Fibroblast of lung (primary cell): ENCODE measurements around the gene RPS26. TPM values are rescaled to one million over a fixed set of nuclear protein-coding genes. Genes with fewer than 3 reads are reported as not detected.

ENCODE experiments used
- DNase-seq, 2 donors: peaks; one replicate each; pipeline versions ENCODE4 v3.0.0 to v3.0.0-alpha.2; 2010; ENCODE audit warnings: low read depth in 2 of 2
- H2AFZ ChIP-seq: 2 replicates; pipeline ENCODE4 v1.5.1; 2012; ENCODE audit warnings: low read length, control low read depth, inconsistent platforms
- H3K27ac ChIP-seq: 2 replicates; pipeline ENCODE4 v1.5.1; 2011; ENCODE audit warnings: low read length, control low read depth; ENCODE audit not compliant: insufficient read depth
- H3K27me3 ChIP-seq: 2 replicates; pipeline ENCODE4 v1.5.1; 2011; ENCODE audit warnings: mild to moderate bottlenecking, low read length; ENCODE audit not compliant: control insufficient read depth, insufficient read depth
- H3K36me3 ChIP-seq: 2 replicates; pipeline ENCODE4 v1.5.1; 2011; ENCODE audit warnings: low read length; ENCODE audit not compliant: control insufficient read depth, insufficient read depth
- H3K4me1 ChIP-seq: 2 replicates; pipeline ENCODE4 v1.5.1; 2011; ENCODE audit warnings: low read length; ENCODE audit not compliant: control insufficient read depth, insufficient read depth; ENCODE audit errors: extremely low read depth
- H3K4me2 ChIP-seq: 2 replicates; pipeline ENCODE4 v1.5.1; 2011; ENCODE audit warnings: low read length, control low read depth; ENCODE audit not compliant: insufficient read depth; ENCODE audit errors: extremely low read depth
- H3K4me3 ChIP-seq, 4 experiments: fragments of 200-600 bp in 1 of 4; sonication (generic) in 1 of 4; replicated peaks in 1 of 4; 2 replicates each; pipeline ENCODE4 v1.5.1; 2011 to 2016; ENCODE audit warnings: low read length in 4 of 4, low read depth in 3 of 4, mild to moderate bottlenecking in 3 of 4, control low read depth in 2 of 4, inconsistent platforms in 1 of 4, mixed read lengths in 1 of 4; ENCODE audit not compliant: insufficient read depth in 1 of 4; ENCODE audit errors: control extremely low read depth in 1 of 4
- H3K79me2 ChIP-seq: 2 replicates; pipeline ENCODE4 v1.5.1; 2012; ENCODE audit warnings: mild to moderate bottlenecking, low read length, inconsistent platforms; ENCODE audit not compliant: control insufficient read depth, insufficient read depth
- H3K9ac ChIP-seq: 2 replicates; pipeline ENCODE4 v1.5.1; 2011; ENCODE audit warnings: mild to moderate bottlenecking, low read length, control low read depth; ENCODE audit not compliant: insufficient read depth
- H3K9me3 ChIP-seq: 2 replicates; pipeline ENCODE4 v1.5.1; 2012; ENCODE audit warnings: low read depth, low read length; ENCODE audit not compliant: control insufficient read depth, insufficient read depth
- H4K20me1 ChIP-seq: 2 replicates; pipeline ENCODE4 v1.5.1; 2011; ENCODE audit warnings: low read length; ENCODE audit not compliant: control insufficient read depth, insufficient read depth; ENCODE audit errors: extremely low read depth
- CTCF ChIP-seq, 2 donors: IDR thresholded peaks in 1 of 2; conservative IDR thresholded peaks in 1 of 2; 1 replicate in 1 of 2; 2 replicates in 1 of 2; pipeline ENCODE4 v1.5.1; 2011 to 2012; ENCODE audit warnings: low read length in 2 of 2, control low read depth in 1 of 2, inconsistent platforms in 1 of 2, low read depth in 1 of 2, mild to moderate bottlenecking in 1 of 2
- EZH2 ChIP-seq: IDR thresholded peaks from 2 replicates; pipeline ENCODE4 v1.5.1; 2012; ENCODE audit warnings: low read length, control low read depth, mild to moderate bottlenecking; ENCODE audit errors: missing control alignments
- polyA plus RNA-seq, 2 donors: library from polyadenylated mRNA; depleted of rRNA in 1 of 2; stranded (reverse) in 1 of 2; unstranded in 1 of 2; fragments of >200 nt; gene quantifications; 2 replicates each; pipeline ENCODE4 v1.2.1, GENCODE V29; 2011 to 2012; ENCODE audit warnings: missing spikeins in 1 of 2
- total RNA-seq: library from RNA; depleted of rRNA; stranded (reverse); fragments of >200 nt; gene quantifications from 2 replicates; pipeline ENCODE4 v1.2.1, GENCODE V29; 2014

Gene RPS26
- total and polyA plus RNA-seq, 2 donors (not counting 1 experiment from before 2014, with no cell fraction given): 86.2 to 739 TPM

GRCh38 chr12:56021889-56022497 lies 19.7 kb upstream of the RPS26 start:
- Histone ChIP-seq H3K36me3 (no peaks in the 10 kb centered on the region), H3K27ac (peak overlapping the region; percentile 16), H4K20me1 (no peaks in the 10 kb centered on the region), H3K27me3 (no peaks in the 10 kb centered on the region), H3K9me3 (no peaks in the 10 kb centered on the region), H3K4me2 (peak overlapping the region; percentile 85), H3K4me1 (peaks cover 17% of the 10 kb centered on the region), H2AFZ (peak overlapping the region; percentile 92), H3K4me3 (peak overlapping the region in 3 of 4 experiments; percentile 6 to 51 (median 45)), H3K9ac (no peak overlapping the region), H3K79me2 (no peaks in the 10 kb centered on the region)
- no peak for TF ChIP-seq EZH2
- TF ChIP-seq CTCF (conservative IDR thresholded peaks at IDR 0.05 in 1 of 2, IDR thresholded peaks at IDR 0.05 in 1 of 2; ENCODE audit: low read depth in 1 of 2, low read length in 2 of 2): peak in 1 of 2 donors; percentile 18
- peak in 1 of 2 donors; percentile 22 for DNase-seq

GRCh38 chr12:56028511-56029165 lies 13.1 kb upstream of the RPS26 start:
- Histone ChIP-seq H3K27ac (no peak overlapping the region), H2AFZ (no peak overlapping the region), H3K36me3 (peaks cover 9% of the 10 kb centered on the region), H3K4me2 (no peak overlapping the region), H3K27me3 (no peaks in the 10 kb centered on the region), H4K20me1 (no peaks in the 10 kb centered on the region), H3K4me3 (no peak overlapping the region), H3K79me2 (no peaks in the 10 kb centered on the region), H3K9me3 (no peaks in the 10 kb centered on the region), H3K9ac (no peak overlapping the region), H3K4me1 (no peaks in the 10 kb centered on the region)
- TF ChIP-seq CTCF (conservative IDR thresholded peaks at IDR 0.05 in 1 of 2, IDR thresholded peaks at IDR 0.05 in 1 of 2; ENCODE audit: low read depth in 1 of 2, low read length in 2 of 2) (no peak), EZH2 (no peak)
- DNase-seq: peak in 1 of 2 donors; percentile 7

DNA sequence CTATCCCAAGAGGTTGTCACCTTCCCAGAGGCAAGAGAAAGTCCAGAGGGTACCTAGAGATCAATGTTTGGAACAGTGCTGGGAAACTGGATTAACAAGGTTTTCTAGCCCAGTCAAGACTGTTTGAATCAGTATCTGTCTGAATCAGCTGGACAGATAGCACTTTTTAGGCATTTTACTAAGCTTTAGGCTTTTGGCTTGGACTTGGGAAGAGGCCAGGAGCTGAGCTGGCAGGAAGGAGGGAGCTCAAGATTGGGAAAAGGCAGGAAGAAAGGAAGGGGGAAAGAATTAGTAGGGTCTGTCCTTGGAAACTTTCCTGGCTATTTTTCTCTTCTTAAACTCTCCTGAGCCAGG lies 12.6 kb upstream of the RPS26 start:
- H3K9ac ChIP-seq: no peak overlapping the region

More for the DNA sequence above, 12.6 kb upstream of the RPS26 start:
- Histone ChIP-seq H3K9me3 (no peaks in the 10 kb centered on the region), H3K27me3 (no peaks in the 10 kb centered on the region), H2AFZ (no peak overlapping the region), H3K4me3 (no peak overlapping the region), H3K4me1 (no peaks in the 10 kb centered on the region), H3K27ac (no peak overlapping the region), H3K79me2 (no peaks in the 10 kb centered on the region), H3K4me2 (no peak overlapping the region), H3K36me3 (peaks cover 9% of the 10 kb centered on the region), H4K20me1 (no peaks in the 10 kb centered on the region)
- TF ChIP-seq CTCF (conservative IDR thresholded peaks at IDR 0.05 in 1 of 2, IDR thresholded peaks at IDR 0.05 in 1 of 2; ENCODE audit: low read depth in 1 of 2, low read length in 2 of 2) (no peak), EZH2 (no peak)
- DNase-seq: peak; percentile 54 to 57
